ENCODE data around the gene FCSK. TPM values are rescaled to one million over a fixed set of nuclear protein-coding genes. Genes with fewer than 3 reads are reported as not detected.

FCSK gene
- total and polyA plus RNA-seq, 2 of the 13 experiments (the other 11 are each of a cell fraction or from before 2014, with no cell fraction given) = 9.1 to 19.2 TPM

DNA sequence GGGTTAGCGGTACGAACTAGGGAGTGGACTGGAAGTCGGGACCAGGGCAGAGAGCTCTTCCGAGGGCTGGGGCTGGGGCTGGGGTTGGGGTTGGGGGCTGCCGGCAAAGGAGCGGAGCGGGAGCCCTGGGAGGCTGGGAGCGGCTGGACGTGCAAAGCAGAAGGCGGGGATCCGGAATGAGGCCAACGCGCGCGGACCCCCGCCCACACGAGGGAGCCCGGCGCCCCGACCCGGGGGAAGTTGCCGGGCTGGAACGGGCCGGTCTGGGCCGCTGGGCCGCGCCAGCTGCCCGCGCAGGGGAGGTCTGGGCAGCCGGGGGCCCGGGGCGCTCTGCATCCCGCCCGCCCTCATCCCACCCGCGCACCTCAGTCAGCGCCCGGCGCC is 15.8 kb upstream of the FCSK start (continued):
- peak; percentile 24; the same call in 1 of the 2 replicates for TF ChIP-seq ZNF546 (CRISPR knock-in tag; conservative IDR thresholded peaks at IDR 0.05)
- TF ChIP-seq, protein P1, sequence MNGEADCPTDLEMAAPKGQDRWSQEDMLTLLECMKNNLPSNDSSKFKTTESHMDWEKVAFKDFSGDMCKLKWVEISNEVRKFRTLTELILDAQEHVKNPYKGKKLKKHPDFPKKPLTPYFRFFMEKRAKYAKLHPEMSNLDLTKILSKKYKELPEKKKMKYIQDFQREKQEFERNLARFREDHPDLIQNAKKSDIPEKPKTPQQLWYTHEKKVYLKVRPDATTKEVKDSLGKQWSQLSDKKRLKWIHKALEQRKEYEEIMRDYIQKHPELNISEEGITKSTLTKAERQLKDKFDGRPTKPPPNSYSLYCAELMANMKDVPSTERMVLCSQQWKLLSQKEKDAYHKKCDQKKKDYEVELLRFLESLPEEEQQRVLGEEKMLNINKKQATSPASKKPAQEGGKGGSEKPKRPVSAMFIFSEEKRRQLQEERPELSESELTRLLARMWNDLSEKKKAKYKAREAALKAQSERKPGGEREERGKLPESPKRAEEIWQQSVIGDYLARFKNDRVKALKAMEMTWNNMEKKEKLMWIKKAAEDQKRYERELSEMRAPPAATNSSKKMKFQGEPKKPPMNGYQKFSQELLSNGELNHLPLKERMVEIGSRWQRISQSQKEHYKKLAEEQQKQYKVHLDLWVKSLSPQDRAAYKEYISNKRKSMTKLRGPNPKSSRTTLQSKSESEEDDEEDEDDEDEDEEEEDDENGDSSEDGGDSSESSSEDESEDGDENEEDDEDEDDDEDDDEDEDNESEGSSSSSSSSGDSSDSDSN (CRISPR knock-in tag; IDR thresholded peaks at IDR 0.05) = peak; percentile 14; the same call in 1 of the 2 replicates
- 0 out of 2 replicates have a peak, but pooled peaks have one; percentile 6 for TF ChIP-seq GFI1 (CRISPR knock-in tag; IDR thresholded peaks at IDR 0.05; ENCODE audit: borderline replicate concordance)
- TF ChIP-seq ARNTL (CRISPR knock-in tag; IDR thresholded peaks at IDR 0.05) = no peak
- TF ChIP-seq, protein P2, sequence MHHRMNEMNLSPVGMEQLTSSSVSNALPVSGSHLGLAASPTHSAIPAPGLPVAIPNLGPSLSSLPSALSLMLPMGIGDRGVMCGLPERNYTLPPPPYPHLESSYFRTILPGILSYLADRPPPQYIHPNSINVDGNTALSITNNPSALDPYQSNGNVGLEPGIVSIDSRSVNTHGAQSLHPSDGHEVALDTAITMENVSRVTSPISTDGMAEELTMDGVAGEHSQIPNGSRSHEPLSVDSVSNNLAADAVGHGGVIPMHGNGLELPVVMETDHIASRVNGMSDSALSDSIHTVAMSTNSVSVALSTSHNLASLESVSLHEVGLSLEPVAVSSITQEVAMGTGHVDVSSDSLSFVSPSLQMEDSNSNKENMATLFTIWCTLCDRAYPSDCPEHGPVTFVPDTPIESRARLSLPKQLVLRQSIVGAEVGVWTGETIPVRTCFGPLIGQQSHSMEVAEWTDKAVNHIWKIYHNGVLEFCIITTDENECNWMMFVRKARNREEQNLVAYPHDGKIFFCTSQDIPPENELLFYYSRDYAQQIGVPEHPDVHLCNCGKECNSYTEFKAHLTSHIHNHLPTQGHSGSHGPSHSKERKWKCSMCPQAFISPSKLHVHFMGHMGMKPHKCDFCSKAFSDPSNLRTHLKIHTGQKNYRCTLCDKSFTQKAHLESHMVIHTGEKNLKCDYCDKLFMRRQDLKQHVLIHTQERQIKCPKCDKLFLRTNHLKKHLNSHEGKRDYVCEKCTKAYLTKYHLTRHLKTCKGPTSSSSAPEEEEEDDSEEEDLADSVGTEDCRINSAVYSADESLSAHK (CRISPR knock-in tag; IDR thresholded peaks at IDR 0.05; ENCODE audit: borderline replicate concordance) = 0 out of 2 replicates have a peak, but pooled peaks have one; percentile 17
- TF ChIP-seq RFXAP (CRISPR knock-in tag; IDR thresholded peaks at IDR 0.05; ENCODE audit: borderline replicate concordance) = peak; percentile 17; the same call in 1 of the 2 replicates
- TF ChIP-seq, protein P3, sequence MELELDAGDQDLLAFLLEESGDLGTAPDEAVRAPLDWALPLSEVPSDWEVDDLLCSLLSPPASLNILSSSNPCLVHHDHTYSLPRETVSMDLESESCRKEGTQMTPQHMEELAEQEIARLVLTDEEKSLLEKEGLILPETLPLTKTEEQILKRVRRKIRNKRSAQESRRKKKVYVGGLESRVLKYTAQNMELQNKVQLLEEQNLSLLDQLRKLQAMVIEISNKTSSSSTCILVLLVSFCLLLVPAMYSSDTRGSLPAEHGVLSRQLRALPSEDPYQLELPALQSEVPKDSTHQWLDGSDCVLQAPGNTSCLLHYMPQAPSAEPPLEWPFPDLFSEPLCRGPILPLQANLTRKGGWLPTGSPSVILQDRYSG (CRISPR knock-in tag; IDR thresholded peaks at IDR 0.05) = no peak
- TF ChIP-seq HNF4A (CRISPR knock-in tag; IDR thresholded peaks at IDR 0.05) = no peak
- TF ChIP-seq, protein P4, sequence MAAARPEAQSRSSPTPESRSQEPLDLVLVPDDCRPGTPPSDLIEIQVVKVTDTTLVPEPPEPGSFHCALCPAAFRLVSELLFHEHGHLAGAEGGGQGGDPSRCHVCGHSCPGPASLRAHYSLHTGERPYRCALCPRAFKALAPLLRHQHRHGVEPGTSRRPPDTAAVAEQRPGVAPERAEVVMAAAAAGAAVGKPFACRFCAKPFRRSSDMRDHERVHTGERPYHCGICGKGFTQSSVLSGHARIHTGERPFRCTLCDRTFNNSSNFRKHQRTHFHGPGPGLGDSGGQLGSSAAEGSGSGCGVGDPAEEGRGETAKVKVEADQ (CRISPR knock-in tag; IDR thresholded peaks at IDR 0.05; ENCODE audit: borderline replicate concordance) = peak; percentile 5; the same call in 1 of the 2 replicates
- TF ChIP-seq ZNF768 (CRISPR knock-in tag; IDR thresholded peaks at IDR 0.05) = peak; percentile 10; the same call in 1 of the 2 replicates
- TF ChIP-seq POLR2AphosphoS5 (IDR thresholded peaks at IDR 0.05; ENCODE audit: low read depth, low read length) = no peak
- TF ChIP-seq, protein P5, sequence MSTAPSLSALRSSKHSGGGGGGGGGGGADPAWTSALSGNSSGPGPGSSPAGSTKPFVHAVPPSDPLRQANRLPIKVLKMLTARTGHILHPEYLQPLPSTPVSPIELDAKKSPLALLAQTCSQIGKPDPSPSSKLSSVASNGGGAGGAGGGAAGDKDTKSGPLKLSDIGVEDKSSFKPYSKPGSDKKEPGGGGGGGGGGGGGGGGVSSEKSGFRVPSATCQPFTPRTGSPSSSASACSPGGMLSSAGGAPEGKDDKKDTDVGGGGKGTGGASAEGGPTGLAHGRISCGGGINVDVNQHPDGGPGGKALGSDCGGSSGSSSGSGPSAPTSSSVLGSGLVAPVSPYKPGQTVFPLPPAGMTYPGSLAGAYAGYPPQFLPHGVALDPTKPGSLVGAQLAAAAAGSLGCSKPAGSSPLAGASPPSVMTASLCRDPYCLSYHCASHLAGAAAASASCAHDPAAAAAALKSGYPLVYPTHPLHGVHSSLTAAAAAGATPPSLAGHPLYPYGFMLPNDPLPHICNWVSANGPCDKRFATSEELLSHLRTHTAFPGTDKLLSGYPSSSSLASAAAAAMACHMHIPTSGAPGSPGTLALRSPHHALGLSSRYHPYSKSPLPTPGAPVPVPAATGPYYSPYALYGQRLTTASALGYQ (CRISPR knock-in tag; IDR thresholded peaks at IDR 0.05) = no peak
- TF ChIP-seq IRX3 (CRISPR knock-in tag; IDR thresholded peaks at IDR 0.05; ENCODE audit: borderline replicate concordance, low read depth) = no peak
- TF ChIP-seq, protein P6, sequence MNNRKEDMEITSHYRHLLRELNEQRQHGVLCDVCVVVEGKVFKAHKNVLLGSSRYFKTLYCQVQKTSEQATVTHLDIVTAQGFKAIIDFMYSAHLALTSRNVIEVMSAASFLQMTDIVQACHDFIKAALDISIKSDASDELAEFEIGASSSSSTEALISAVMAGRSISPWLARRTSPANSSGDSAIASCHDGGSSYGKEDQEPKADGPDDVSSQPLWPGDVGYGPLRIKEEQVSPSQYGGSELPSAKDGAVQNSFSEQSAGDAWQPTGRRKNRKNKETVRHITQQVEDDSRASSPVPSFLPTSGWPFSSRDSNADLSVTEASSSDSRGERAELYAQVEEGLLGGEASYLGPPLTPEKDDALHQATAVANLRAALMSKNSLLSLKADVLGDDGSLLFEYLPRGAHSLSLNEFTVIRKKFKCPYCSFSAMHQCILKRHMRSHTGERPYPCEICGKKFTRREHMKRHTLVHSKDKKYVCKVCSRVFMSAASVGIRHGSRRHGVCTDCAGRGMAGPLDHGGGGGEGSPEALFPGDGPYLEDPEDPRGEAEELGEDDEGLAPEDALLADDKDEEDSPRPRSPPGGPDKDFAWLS (CRISPR knock-in tag; IDR thresholded peaks at IDR 0.05; ENCODE audit: borderline replicate concordance) = no peak
- TF ChIP-seq, protein P7, sequence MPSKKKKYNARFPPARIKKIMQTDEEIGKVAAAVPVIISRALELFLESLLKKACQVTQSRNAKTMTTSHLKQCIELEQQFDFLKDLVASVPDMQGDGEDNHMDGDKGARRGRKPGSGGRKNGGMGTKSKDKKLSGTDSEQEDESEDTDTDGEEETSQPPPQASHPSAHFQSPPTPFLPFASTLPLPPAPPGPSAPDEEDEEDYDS (CRISPR knock-in tag; IDR thresholded peaks at IDR 0.05) = no peak
- no peak for TF ChIP-seq SP2 (CRISPR knock-in tag; IDR thresholded peaks at IDR 0.05)
- TF ChIP-seq RFX1 (IDR thresholded peaks at IDR 0.05) = no peak
- no peak for TF ChIP-seq ZNF326 (CRISPR knock-in tag; IDR thresholded peaks at IDR 0.05; ENCODE audit: borderline replicate concordance)

Data from HepG2 (cell line).